ENCODE data around the gene TMEM218.
A peak's percentile ranks its signal among the peaks of the same experiment; 100 is the strongest.

TMEM218 gene

GRCh38 chr11:125111343-125112207 lies at the start of gene TMEM218:
TSS of gene TMEM218 (minus strand) at chr11:125111626. CDS start at chr11:125102241, 9,385 bp downstream.
- DNase-seq (ENCODE audit: insufficient read length, low spot score) (peak; percentile 87), FAIRE-seq (peak; percentile 97)
- no peak for TF ChIP-seq POLR2A (IDR thresholded peaks at IDR 0.05; ENCODE audit: low read depth, low read length)

GRCh38 chr11:125157953-125158680 lies 46.7 kb upstream of the TMEM218 start:
- no peak for TF ChIP-seq POLR2A (IDR thresholded peaks at IDR 0.05; ENCODE audit: low read depth, low read length)
- FAIRE-seq (no peak), DNase-seq (ENCODE audit: insufficient read length, low spot score) (no peak)

- no peak for TF ChIP-seq POLR2A (IDR thresholded peaks at IDR 0.05; ENCODE audit: low read depth, low read length)
- DNase-seq (ENCODE audit: insufficient read length, low spot score) (no peak), FAIRE-seq (no peak)
Observed at GRCh38 chr11:125157118-125157733, 45.8 kb upstream of the TMEM218 start.

DNA sequence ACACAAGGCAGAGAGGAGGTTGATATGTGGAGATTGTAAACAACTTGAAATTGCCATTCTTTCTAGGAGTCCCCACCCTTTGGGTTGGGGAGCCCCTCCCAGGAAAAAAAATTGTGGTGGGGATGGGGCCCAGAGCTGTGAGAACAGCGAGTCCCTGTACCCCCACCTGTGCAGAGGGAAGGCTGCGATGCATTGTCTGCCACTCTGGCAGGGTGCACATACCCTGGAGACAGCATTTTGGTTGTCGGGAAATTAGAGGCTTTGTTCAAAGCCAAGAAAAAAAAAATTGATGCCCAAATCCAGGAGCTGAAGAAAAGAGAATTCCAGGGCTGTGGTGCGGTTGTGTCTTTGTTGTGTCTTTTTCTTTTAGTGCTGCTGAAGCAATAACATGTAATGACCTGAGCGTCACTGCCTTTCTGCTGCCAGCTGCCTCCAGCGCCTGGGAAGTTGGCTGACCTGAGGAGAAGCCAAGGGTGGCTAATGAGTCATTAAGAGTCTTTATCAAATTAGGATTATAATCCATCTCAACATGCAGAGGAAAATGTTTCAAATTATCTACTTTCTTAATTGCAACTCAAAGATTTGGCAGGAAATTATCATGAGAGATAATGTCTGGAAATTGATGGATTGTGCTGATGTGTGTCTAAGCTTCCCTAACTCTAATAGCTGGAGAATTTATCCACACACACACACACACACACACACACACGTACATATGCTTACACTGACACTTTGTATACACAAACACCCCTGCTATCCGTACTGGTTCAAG lies 45.1 kb upstream of the TMEM218 start:
- DNase-seq (ENCODE audit: insufficient read length, low spot score): no peak
- no peak for TF ChIP-seq POLR2A (IDR thresholded peaks at IDR 0.05; ENCODE audit: low read depth, low read length)
- FAIRE-seq: no peak

DNA sequence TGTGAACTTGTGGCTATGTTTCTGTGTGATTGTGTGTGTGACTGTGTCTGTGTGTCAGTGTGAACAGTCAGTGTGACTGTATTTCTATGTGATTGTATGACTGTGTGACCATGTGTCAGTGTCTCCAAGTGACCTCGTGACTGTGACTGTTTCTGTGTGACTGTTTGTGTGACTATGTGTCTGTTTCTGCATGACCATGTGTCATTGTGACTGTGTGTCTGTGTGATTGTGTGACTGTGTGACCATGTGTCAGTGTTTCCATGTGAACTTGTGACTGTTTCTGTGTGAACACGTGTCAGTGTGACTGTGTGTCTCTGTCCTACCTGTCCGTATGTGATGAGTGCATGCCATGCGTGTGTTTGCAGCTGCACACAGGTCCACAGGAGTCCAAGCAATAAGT lies 44.3 kb upstream of the TMEM218 start:
- DNase-seq (ENCODE audit: insufficient read length, low spot score) (no peak), FAIRE-seq (no peak)
- TF ChIP-seq POLR2A (IDR thresholded peaks at IDR 0.05; ENCODE audit: low read depth, low read length): no peak

DNA sequence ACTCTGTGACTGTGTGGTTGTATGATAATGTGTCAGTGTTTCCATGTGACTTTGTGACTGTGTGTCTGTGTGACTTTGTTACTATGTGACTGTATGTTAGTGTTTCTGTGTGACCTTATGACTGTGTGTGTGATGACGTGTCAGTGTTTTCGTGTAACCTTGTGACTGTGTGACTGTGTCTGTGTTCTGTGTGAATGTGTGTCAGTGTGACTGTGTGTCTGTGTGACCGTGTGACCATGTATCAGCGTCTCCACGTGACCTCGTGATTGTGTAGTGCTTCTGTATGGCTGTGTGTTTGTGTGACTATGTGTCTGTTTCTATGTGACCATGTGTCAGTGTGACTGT lies 43.6 kb upstream of the TMEM218 start:
- no peak for DNase-seq (ENCODE audit: insufficient read length, low spot score)
- no peak for TF ChIP-seq POLR2A (IDR thresholded peaks at IDR 0.05; ENCODE audit: low read depth, low read length)
- no peak for FAIRE-seq

DNA sequence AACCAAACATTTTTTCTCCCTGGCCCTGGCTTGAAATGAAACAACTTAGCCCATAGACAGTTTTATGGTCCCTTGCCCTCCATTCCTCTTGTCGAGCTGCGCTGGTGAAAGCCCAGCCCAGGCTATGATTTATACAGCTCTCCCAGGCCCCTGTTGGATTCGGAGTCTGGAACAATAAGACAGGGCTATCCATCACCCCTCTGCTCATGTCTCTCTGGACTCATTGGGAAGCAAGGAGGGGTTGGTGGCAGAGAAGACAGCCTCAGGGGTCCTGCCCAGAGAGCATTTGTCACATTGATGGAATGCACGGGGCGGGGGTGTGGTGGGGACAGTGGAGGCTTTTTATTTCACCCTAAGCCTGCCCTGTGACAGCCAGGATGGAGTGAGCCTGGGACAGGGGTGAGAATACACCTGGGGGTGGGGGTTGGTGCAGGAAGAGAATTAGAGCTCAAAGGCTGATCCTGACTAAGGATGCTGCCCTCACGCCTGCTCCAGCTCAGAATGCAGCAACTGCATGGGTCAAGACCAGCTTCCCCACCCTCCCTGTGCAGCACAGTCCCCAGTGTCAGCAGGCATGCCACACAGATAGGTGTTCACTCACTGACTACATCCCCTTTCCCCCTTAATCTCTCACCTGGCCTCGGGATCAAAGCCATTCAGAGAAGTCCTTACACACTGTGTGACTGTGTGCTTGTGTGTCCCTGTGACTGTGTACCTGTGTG lies 43.1 kb upstream of the TMEM218 start:
- TF ChIP-seq POLR2A (IDR thresholded peaks at IDR 0.05; ENCODE audit: low read depth, low read length): no peak
- DNase-seq (ENCODE audit: insufficient read length, low spot score): no peak
- no peak for FAIRE-seq

- FAIRE-seq (no peak), DNase-seq (ENCODE audit: insufficient read length, low spot score) (no peak)
- no peak for TF ChIP-seq POLR2A (IDR thresholded peaks at IDR 0.05; ENCODE audit: low read depth, low read length)
Observed at GRCh38 chr11:125153837-125154236, 42.4 kb upstream of the TMEM218 start.

- no peak for TF ChIP-seq POLR2A (IDR thresholded peaks at IDR 0.05; ENCODE audit: low read depth, low read length)
- FAIRE-seq (no peak), DNase-seq (ENCODE audit: insufficient read length, low spot score) (no peak)
Observed at GRCh38 chr11:125148743-125149142, 37.3 kb upstream of the TMEM218 start.

DNA sequence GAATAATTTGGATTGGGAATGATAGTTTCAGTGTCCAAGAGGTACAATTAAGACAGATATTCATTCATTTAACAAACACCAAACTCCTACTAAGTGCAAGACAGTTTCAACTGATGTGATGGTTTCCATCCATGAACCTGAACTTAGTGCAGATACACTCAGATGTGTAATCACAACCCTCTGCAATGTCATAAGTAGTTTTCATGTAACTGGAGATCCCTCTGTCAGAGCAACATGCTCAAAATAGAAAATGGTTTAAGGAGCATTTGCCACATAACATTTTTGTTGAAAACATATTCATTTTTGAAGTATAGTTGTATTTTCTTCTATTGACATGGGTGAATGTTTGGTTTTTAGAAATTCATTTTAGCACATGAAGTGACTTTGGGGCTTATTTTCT lies 36.6 kb upstream of the TMEM218 start:
- DNase-seq (ENCODE audit: insufficient read length, low spot score) (no peak), FAIRE-seq (no peak)
- TF ChIP-seq POLR2A (IDR thresholded peaks at IDR 0.05; ENCODE audit: low read depth, low read length): no peak

- no peak for DNase-seq (ENCODE audit: insufficient read length, low spot score)
- no peak for TF ChIP-seq POLR2A (IDR thresholded peaks at IDR 0.05; ENCODE audit: low read depth, low read length)
- no peak for FAIRE-seq
Observed at GRCh38 chr11:125147280-125147679, 35.9 kb upstream of the TMEM218 start.

- TF ChIP-seq POLR2A (IDR thresholded peaks at IDR 0.05; ENCODE audit: low read depth, low read length): no peak
- DNase-seq (ENCODE audit: insufficient read length, low spot score) (no peak), FAIRE-seq (no peak)
Observed at GRCh38 chr11:125146232-125146631, 34.8 kb upstream of the TMEM218 start.
